PC-3 (cell line): ENCODE measurements around the gene TTC16. TPM values are rescaled to one million over a fixed set of nuclear protein-coding genes. Genes with fewer than 3 reads are reported as not detected.
A peak's percentile ranks its signal among the peaks of the same experiment; 100 is the strongest.

Experiments
- ATAC-seq: fragments of 200-7000 bp; cut with Tn5 transposase; 2 replicates; pipeline ENCODE4 v1.9.1; 2020; ENCODE audit warnings: mild to moderate bottlenecking, moderate library complexity
- BruUV-seq: library from RNA; stranded (reverse); fragments of 400-500 nt; replicated peaks from 2 replicates; lab custom pipeline; 2021; lab: Mats Ljungman, UMichigan
- CTCF ChIA-PET: fragments of 300-600 bp; sonication (Branson Sonifier 250); formaldehyde crosslinking; loops from one replicate; lab custom pipeline; 2022; ENCODE audit warnings: antibody characterized with exemption; lab: Charles Lee
- POLR2A ChIA-PET: fragments of 300-600 bp; sonication (Branson Sonifier 250); formaldehyde crosslinking; loops from one replicate; lab custom pipeline; 2022; ENCODE audit warnings: antibody characterized with exemption; ENCODE audit not compliant: unreplicated experiment; lab: Charles Lee
- DNase-seq: peaks from one replicate; pipeline ENCODE4 v3.0.0-alpha.2; 2015
- H2AFZ ChIP-seq: fragments of 300-600 bp; sonication (generic); 2 replicates; pipeline ENCODE4 v1.6.0; 2016; ENCODE audit warnings: antibody characterized with exemption, low read length
- H3F3A ChIP-seq: fragments of 300-600 bp; sonication (generic); one replicate; pipeline ENCODE4 v1.6.0; 2017; ENCODE audit warnings: antibody characterized with exemption, low read length, control low read depth, mild to moderate bottlenecking; ENCODE audit not compliant: unreplicated experiment
- H3K27ac ChIP-seq: fragments of 300-600 bp; sonication (generic); 2 replicates; pipeline ENCODE4 v1.5.1; 2016; ENCODE audit warnings: mild to moderate bottlenecking, low read length
- H3K27me3 ChIP-seq: fragments of 300-600 bp; sonication (generic); 2 replicates; pipeline ENCODE4 v1.6.1; 2016; ENCODE audit warnings: low read length, mixed read lengths
- H3K36me3 ChIP-seq: fragments of 300-600 bp; sonication (generic); 2 replicates; pipeline ENCODE4 v1.6.1; 2016; ENCODE audit warnings: low read depth, mixed run types, low read length, mixed read lengths
- H3K4me1 ChIP-seq: fragments of 300-600 bp; sonication (generic); 2 replicates; pipeline ENCODE4 v1.5.1; 2016; ENCODE audit warnings: low read length; ENCODE audit not compliant: insufficient read depth
- H3K4me2 ChIP-seq: fragments of 300-600 bp; sonication (generic); 2 replicates; pipeline ENCODE4 v1.6.0; 2016; ENCODE audit warnings: low read length
- H3K4me3 ChIP-seq: fragments of 300-600 bp; sonication (generic); 2 replicates; pipeline ENCODE4 v1.5.1; 2016; ENCODE audit warnings: mild to moderate bottlenecking, low read length, mixed read lengths
- H3K79me2 ChIP-seq: fragments of 300-600 bp; sonication (generic); 2 replicates; pipeline ENCODE4 v1.6.1; 2017; ENCODE audit warnings: low read length, mixed read lengths
- H3K9ac ChIP-seq: fragments of 300-600 bp; sonication (generic); 2 replicates; pipeline ENCODE4 v1.6.0; 2016; ENCODE audit warnings: mild to moderate bottlenecking, low read length
- H3K9me2 ChIP-seq: fragments of 300-600 bp; sonication (generic); replicated peaks from 2 replicates; pipeline ENCODE4 v1.6.1; 2016; ENCODE audit warnings: mixed run types, low read length, mixed read lengths
- H3K9me3 ChIP-seq: fragments of 300-600 bp; sonication (generic); 2 replicates; pipeline ENCODE4 v1.6.1; 2016; ENCODE audit warnings: low read length, mixed read lengths
- H4K20me1 ChIP-seq: fragments of 300-600 bp; sonication (generic); 2 replicates; pipeline ENCODE4 v1.6.1; 2016; ENCODE audit warnings: low read length, mixed read lengths
- CTCF ChIP-seq: fragments of 300-600 bp; sonication (generic); conservative IDR thresholded peaks from 2 replicates; pipeline ENCODE4 v1.5.1; 2017; ENCODE audit warnings: antibody characterized with exemption, low read depth, mild to moderate bottlenecking, low read length
- EZH2 ChIP-seq: fragments of 300-600 bp; sonication (generic); IDR thresholded peaks from one replicate; pipeline ENCODE4 v1.6.1; 2017; ENCODE audit warnings: antibody characterized with exemption, mild to moderate bottlenecking, low read length; ENCODE audit not compliant: unreplicated experiment
- EZH2phosphoT487 ChIP-seq: fragments of 300-600 bp; sonication (generic); IDR thresholded peaks from 2 replicates; pipeline ENCODE4 v1.6.1; 2018; ENCODE audit warnings: mild to moderate bottlenecking, antibody characterized with exemption, low read length, borderline replicate concordance
- intact Hi-C: fragments of 100-400 bp; cut with micrococcal nuclease; formaldehyde crosslinking; loops from 2 replicates; pipeline ENCODE4 v1.9.0; 2023
- total RNA-seq: library from RNA; depleted of rRNA; stranded (reverse); fragments of >200 nt; gene quantifications from 2 replicates; pipeline ENCODE4 v1.2.3, GENCODE V29; 2014

Gene TTC16
- total RNA-seq, 1 experiment from 2014 or later = 0.04 TPM

DNA sequence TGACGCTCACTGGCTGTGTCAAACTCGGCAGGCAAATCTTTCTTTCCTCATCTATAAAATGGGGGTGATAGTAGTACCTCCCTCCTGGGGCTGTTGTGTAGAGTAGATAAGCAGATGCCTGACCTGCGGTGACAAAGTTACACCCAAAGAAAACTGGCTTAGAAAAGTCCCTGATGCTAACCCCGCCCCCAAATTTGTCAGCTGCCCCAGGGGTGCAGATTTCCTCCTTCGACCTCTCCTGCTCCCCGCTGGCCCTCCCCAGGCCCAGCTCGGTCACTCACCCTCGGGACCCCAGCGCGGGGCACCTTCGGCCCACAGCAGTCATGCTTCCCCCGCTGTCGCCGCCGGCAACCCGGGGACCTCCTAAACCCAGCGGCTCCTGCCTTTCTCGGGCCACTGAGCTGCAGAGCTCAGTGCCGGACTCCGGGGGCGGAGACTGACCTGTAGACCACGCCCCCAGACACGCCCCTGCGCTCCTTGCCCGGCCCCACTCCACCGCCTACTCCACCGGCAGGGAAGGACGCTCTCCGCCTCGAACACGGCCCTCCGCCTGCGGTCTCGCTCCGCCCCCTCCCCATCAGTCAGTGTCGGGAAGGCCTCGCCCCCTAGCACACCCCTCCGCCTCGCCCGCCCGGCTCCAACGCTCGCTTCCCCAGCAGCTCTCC lies 55.2 kb downstream of the TTC16 start:
- no peaks in the 10 kb centered on the region for H3K79me2 ChIP-seq
- peaks cover 4% of the 10 kb centered on the region; the same call in 1 of the 2 replicates for H3K4me1 ChIP-seq
- ATAC-seq = peak; percentile 97
- CTCF ChIA-PET = interaction anchor here (0.5 to 1.2 kb wide), 3 partner anchors 36 to 108 kb away, joined by 3 to 10 read pairs (median 9); partner anchors contain the start of gene TOR2A
- H3K36me3 ChIP-seq = no peaks in the 10 kb centered on the region
- no peaks in the 10 kb centered on the region for H3K9me3 ChIP-seq
- no peaks in the 10 kb centered on the region for H3F3A ChIP-seq
- BruUV-seq = no TSS peak
- no peak overlapping the region for H3K27ac ChIP-seq
- POLR2A ChIA-PET = interaction anchor here (0.5 to 1.0 kb wide), 2 partner anchors 15 to 36 kb away, joined by 3 to 8 read pairs; partner anchors contain the start of genes CDK9 and TOR2A
- peak overlapping the region; percentile 70 for H3K4me3 ChIP-seq
- H3K27me3 ChIP-seq = no peaks in the 10 kb centered on the region
- no peaks in the 10 kb centered on the region for H4K20me1 ChIP-seq
- peak overlapping the region; percentile 76 for H2AFZ ChIP-seq
- peak overlapping the region; percentile 91 for H3K4me2 ChIP-seq
- intact Hi-C loops = no loop called here
- no peak overlapping the region for H3K9ac ChIP-seq
- TF ChIP-seq EZH2 = no peak
- no peak for TF ChIP-seq EZH2phosphoT487
- no peak for TF ChIP-seq CTCF
- peak; percentile 92 for DNase-seq
- no peaks in the 10 kb centered on the region for H3K9me2 ChIP-seq

DNA sequence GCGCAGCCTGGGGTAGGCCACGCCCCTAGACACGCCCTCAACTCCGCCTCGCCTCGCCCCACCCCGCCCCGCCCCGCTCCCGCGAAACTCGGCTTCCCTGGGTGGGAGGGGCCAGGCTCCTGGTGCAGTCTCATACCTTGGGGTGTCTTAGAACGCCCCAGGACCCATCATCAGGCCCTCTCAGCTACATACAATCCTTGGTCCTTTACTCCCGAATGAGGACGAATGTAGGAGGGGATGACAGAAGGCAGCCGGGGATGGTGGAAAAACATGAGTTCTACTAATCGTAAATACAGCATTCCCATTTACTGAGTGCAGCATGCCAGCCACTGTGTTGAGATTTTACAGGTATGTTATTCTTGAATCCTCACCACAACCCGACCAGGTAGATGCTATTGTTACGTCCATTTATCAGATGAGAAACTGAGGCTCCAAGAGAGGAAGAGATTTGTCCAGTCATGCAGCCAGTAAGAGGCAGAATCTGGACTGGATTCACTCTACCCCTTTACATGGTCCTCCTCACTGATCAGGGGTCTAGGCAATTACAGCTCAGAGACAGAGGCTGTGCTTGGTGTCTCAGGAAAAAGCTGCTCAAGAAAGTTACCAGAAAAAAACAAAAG lies 55.8 kb downstream of the TTC16 start:
- H3K4me3 ChIP-seq = peak overlapping the region; percentile 70
- DNase-seq = no peak
- H3K36me3 ChIP-seq = no peaks in the 10 kb centered on the region
- intact Hi-C loops = no loop called here
- TF ChIP-seq EZH2phosphoT487 (no peak), EZH2 (no peak), CTCF (no peak)
- no peaks in the 10 kb centered on the region for H3K9me2 ChIP-seq
- ChIA-PET CTCF (interaction anchor here (0.5 to 1.2 kb wide), 2 partner anchors 37 to 109 kb away, joined by 3 to 10 read pairs; partner anchors contain the start of gene TOR2A), POLR2A (interaction anchor here (1.0 kb wide), 1 partner anchor 37 kb away, joined by 3 read pairs; the partner anchor contains the start of gene TOR2A)
- H2AFZ ChIP-seq = peak overlapping the region; percentile 82
- H3K79me2 ChIP-seq = no peaks in the 10 kb centered on the region
- no peak overlapping the region for H3K27ac ChIP-seq
- no peaks in the 10 kb centered on the region for H4K20me1 ChIP-seq
- no peak for ATAC-seq
- H3K4me1 ChIP-seq = peaks cover 4% of the 10 kb centered on the region; the same call in 1 of the 2 replicates
- H3K9ac ChIP-seq = no peak overlapping the region
- H3K4me2 ChIP-seq = peak overlapping the region; percentile 91
- H3K9me3 ChIP-seq = no peaks in the 10 kb centered on the region
- no peaks in the 10 kb centered on the region for H3K27me3 ChIP-seq
- no TSS peak for BruUV-seq
- H3F3A ChIP-seq = no peaks in the 10 kb centered on the region
